Keratinocyte (primary cell): ENCODE measurements around the gene SLC1A1. TPM values are rescaled to one million over a fixed set of nuclear protein-coding genes. Genes with fewer than 3 reads are reported as not detected.

Experiments used
- DNase-seq: peaks from one replicate; pipeline ENCODE4 v3.0.0-alpha.2; 2011; ENCODE audit warnings: low read depth, missing footprints, low spot score
- FAIRE-seq: peaks from 2 replicates; lab custom pipeline; 2011; peaks lifted over from hg19 to GRCh38; lab: Jason Lieb, UNC
- H2AFZ ChIP-seq: 2 replicates; pipeline ENCODE4 v1.6.0; 2012; ENCODE audit warnings: low read length, control low read depth, inconsistent platforms; ENCODE audit not compliant: control insufficient read depth
- H3K27ac ChIP-seq: 2 replicates; pipeline ENCODE4 v1.5.1; 2011; ENCODE audit warnings: low read length; ENCODE audit not compliant: control insufficient read depth, insufficient read depth
- H3K27me3 ChIP-seq: 3 replicates; pipeline ENCODE4 v1.6.0; 2011; ENCODE audit warnings: low read length; ENCODE audit not compliant: control insufficient read depth, insufficient read depth; ENCODE audit errors: extremely low read depth
- H3K36me3 ChIP-seq, 2 experiments: 2 replicates in 1 of 2; 3 replicates in 1 of 2; pipeline ENCODE4 v1.5.1; 2011; ENCODE audit warnings: low read length in 2 of 2, mild to moderate bottlenecking in 1 of 2; ENCODE audit not compliant: control insufficient read depth in 2 of 2, insufficient read depth in 2 of 2; ENCODE audit errors: extremely low read depth in 1 of 2
- H3K4me1 ChIP-seq: 3 replicates; pipeline ENCODE4 v1.5.1; 2011; ENCODE audit warnings: low read length; ENCODE audit not compliant: control insufficient read depth, insufficient read depth; ENCODE audit errors: extremely low read depth
- H3K4me2 ChIP-seq: 3 replicates; pipeline ENCODE4 v1.6.0; 2011; ENCODE audit warnings: low read depth, low read length; ENCODE audit not compliant: control insufficient read depth, insufficient read depth; ENCODE audit errors: extremely low read depth
- H3K4me3 ChIP-seq, 3 experiments: fragments of 200-600 bp in 1 of 3; sonication (generic) in 1 of 3; 2 replicates in 2 of 3; 3 replicates in 1 of 3; pipeline ENCODE4 v1.5.1; 2011 to 2016; ENCODE audit warnings: low read length in 3 of 3, mild to moderate bottlenecking in 3 of 3, control low read depth in 2 of 3, inconsistent platforms in 1 of 3, low read depth in 1 of 3, mixed read lengths in 1 of 3, mixed run types in 1 of 3, moderate library complexity in 1 of 3; ENCODE audit not compliant: control insufficient read depth in 2 of 3, insufficient read depth in 2 of 3; ENCODE audit errors: extremely low read depth in 1 of 3
- H3K79me2 ChIP-seq: 2 replicates; pipeline ENCODE4 v1.6.0; 2012; ENCODE audit warnings: low read length; ENCODE audit not compliant: control insufficient read depth, insufficient read depth
- H3K9ac ChIP-seq: 3 replicates; pipeline ENCODE4 v1.6.0; 2011; ENCODE audit warnings: low read length; ENCODE audit not compliant: control insufficient read depth, insufficient read depth; ENCODE audit errors: extremely low read depth
- H3K9me1 ChIP-seq: 3 replicates; pipeline ENCODE4 v1.6.0; 2011; ENCODE audit warnings: low read length; ENCODE audit not compliant: control insufficient read depth, insufficient read depth; ENCODE audit errors: extremely low read depth
- H3K9me3 ChIP-seq: 2 replicates; pipeline ENCODE4 v1.5.1; 2012; ENCODE audit warnings: low read depth, low read length; ENCODE audit not compliant: control insufficient read depth
- H4K20me1 ChIP-seq: 3 replicates; pipeline ENCODE4 v1.6.0; 2011; ENCODE audit warnings: low read length; ENCODE audit not compliant: control insufficient read depth, insufficient read depth; ENCODE audit errors: extremely low read depth
- EZH2 ChIP-seq: IDR thresholded peaks from one replicate; pipeline ENCODE4 v1.6.1; 2012; ENCODE audit warnings: inconsistent platforms, mild to moderate bottlenecking, low read length, moderate library complexity
- dilution Hi-C: fragments of 300-500 bp; cut with MboI; formaldehyde crosslinking; loops from one replicate; pipeline ENCODE4 v1.7.0; 2020; ENCODE audit warnings: low sequenced_read_pairs; ENCODE audit not compliant: extremely low pct_ligation_motif_present
- polyA plus RNA-seq, 5 experiments: library from polyadenylated mRNA; depleted of rRNA in 3 of 5; stranded (reverse) in 3 of 5; stranded (forward) in 1 of 5; unstranded in 1 of 5; fragments of >200 nt; gene quantifications; 1 replicate in 1 of 5; 2 replicates in 3 of 5; 3 replicates in 1 of 5; pipeline versions ENCODE4 v1.2.1 to v1.2.3, GENCODE V29; 2011 to 2012; ENCODE audit warnings: missing spikeins in 2 of 5, low read depth in 1 of 5, low replicate concordance in 1 of 5
- TF ChIP-seq, protein P1 (sequence below), 3 experiments: IDR thresholded peaks in 1 of 3; conservative IDR thresholded peaks in 1 of 3; optimal IDR thresholded peaks in 1 of 3; 2 replicates in 2 of 3; 3 replicates in 1 of 3; pipeline versions ENCODE3 to v1.5.1; 2011; ENCODE audit warnings: low read length in 3 of 3, mild to moderate bottlenecking in 3 of 3, moderate library complexity in 2 of 3, control low read depth in 1 of 3, inconsistent platforms in 1 of 3; ENCODE audit not compliant: insufficient read depth in 2 of 3; ENCODE audit errors: extremely low read depth in 1 of 3

SLC1A1 gene
- polyA plus RNA-seq, 1 donor (not counting 4 experiments of a cell fraction or from before 2014, with no cell fraction given): 0.20 TPM

DNA sequence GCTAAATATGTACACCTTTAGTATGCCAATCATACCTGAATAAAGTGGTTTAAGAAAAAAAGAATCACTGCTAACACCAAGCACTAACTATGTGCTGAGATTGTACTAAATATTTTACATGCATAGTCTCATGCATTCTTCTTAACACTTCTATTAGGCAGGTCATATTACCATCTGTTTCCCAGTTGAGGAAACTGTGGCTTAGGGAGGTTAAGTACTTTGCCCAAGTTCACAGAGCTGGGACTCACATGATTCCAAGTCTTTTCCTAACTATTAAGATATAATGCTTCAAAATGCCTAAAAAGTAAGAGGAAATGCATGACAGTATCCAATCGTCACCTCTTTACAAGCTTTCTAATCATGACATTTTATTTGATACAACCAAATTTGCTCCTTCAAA is 102.6 kb downstream of the SLC1A1 start:
- Histone ChIP-seq H4K20me1 (no peaks in the 10 kb centered on the region), H3K79me2 (no peaks in the 10 kb centered on the region), H3K4me3 (no peak overlapping the region), H3K36me3 (no peaks in the 10 kb centered on the region), H3K4me1 (no peaks in the 10 kb centered on the region), H3K9me1 (no peaks in the 10 kb centered on the region), H3K9me3 (no peaks in the 10 kb centered on the region), H3K4me2 (no peak overlapping the region), H2AFZ (no peak overlapping the region), H3K9ac (no peak overlapping the region), H3K27me3 (peaks cover 2% of the 10 kb centered on the region), H3K27ac (no peak overlapping the region)
- no peak for TF ChIP-seq EZH2
- TF ChIP-seq, protein P1, sequence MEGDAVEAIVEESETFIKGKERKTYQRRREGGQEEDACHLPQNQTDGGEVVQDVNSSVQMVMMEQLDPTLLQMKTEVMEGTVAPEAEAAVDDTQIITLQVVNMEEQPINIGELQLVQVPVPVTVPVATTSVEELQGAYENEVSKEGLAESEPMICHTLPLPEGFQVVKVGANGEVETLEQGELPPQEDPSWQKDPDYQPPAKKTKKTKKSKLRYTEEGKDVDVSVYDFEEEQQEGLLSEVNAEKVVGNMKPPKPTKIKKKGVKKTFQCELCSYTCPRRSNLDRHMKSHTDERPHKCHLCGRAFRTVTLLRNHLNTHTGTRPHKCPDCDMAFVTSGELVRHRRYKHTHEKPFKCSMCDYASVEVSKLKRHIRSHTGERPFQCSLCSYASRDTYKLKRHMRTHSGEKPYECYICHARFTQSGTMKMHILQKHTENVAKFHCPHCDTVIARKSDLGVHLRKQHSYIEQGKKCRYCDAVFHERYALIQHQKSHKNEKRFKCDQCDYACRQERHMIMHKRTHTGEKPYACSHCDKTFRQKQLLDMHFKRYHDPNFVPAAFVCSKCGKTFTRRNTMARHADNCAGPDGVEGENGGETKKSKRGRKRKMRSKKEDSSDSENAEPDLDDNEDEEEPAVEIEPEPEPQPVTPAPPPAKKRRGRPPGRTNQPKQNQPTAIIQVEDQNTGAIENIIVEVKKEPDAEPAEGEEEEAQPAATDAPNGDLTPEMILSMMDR (optimal IDR thresholded peaks at IDR 0.05 in 1 of 3, IDR thresholded peaks at IDR 0.05 in 1 of 3, conservative IDR thresholded peaks at IDR 0.05 in 1 of 3; ENCODE audit: extremely low read depth in 1 of 3, insufficient read depth in 2 of 3, low read length in 3 of 3): no peak
- FAIRE-seq (no peak), DNase-seq (no peak)
- dilution Hi-C loops: no loop called here

DNA sequence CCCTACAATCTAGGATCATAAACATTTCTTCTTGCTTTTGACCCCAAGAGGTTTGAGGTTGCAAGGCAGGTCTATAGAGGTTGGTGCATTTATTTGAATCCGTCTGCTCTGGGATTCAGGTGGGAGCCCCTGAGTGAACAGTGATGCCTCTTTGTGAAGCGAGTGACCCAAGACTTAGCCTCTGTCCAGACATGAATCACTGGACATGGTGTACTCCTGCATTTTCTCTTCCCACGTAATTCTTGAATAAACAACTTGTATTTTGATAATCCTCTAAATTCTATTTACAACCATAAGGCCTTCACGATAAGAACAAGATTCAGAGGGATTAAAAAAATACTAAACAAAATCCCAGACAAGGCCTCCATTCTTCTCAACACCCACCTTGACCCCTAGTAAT is 104.3 kb downstream of the SLC1A1 start:
- Histone ChIP-seq H3K9me3 (no peaks in the 10 kb centered on the region), H3K9ac (no peak overlapping the region), H2AFZ (no peak overlapping the region), H3K4me3 (no peak overlapping the region), H3K79me2 (no peaks in the 10 kb centered on the region), H3K4me2 (no peak overlapping the region), H4K20me1 (no peaks in the 10 kb centered on the region), H3K4me1 (no peaks in the 10 kb centered on the region), H3K27me3 (peaks cover 2% of the 10 kb centered on the region), H3K9me1 (no peaks in the 10 kb centered on the region), H3K36me3 (no peaks in the 10 kb centered on the region), H3K27ac (no peak overlapping the region)
- dilution Hi-C loops: no loop called here
- no peak for DNase-seq
- TF ChIP-seq EZH2: no peak
- TF ChIP-seq, protein P1 (optimal IDR thresholded peaks at IDR 0.05 in 1 of 3, IDR thresholded peaks at IDR 0.05 in 1 of 3, conservative IDR thresholded peaks at IDR 0.05 in 1 of 3; ENCODE audit: extremely low read depth in 1 of 3, insufficient read depth in 2 of 3, low read length in 3 of 3): no peak
- FAIRE-seq: no peak
